H54 (cell line): Measurements from ENCODE around the gene AGBL1.
"Not testable (repeated sequence)": the region's sequence is repeated elsewhere in the genome, so short reads cannot be mapped to it uniquely, and the experiment has no call there.

Experiments
- DNase-seq: peaks from one replicate; pipeline ENCODE4 v3.0.0; 2011; ENCODE audit warnings: low spot score, mixed read lengths; ENCODE audit not compliant: insufficient read length
- FAIRE-seq: peaks from 3 replicates; lab custom pipeline; 2011; peaks lifted over from hg19 to GRCh38; lab: Jason Lieb, UNC
- POLR2A ChIP-seq: IDR thresholded peaks from 2 replicates; pipeline ENCODE4 v1.6.1; 2011; ENCODE audit warnings: low read depth, mild to moderate bottlenecking, low read length

AGBL1 gene

DNA sequence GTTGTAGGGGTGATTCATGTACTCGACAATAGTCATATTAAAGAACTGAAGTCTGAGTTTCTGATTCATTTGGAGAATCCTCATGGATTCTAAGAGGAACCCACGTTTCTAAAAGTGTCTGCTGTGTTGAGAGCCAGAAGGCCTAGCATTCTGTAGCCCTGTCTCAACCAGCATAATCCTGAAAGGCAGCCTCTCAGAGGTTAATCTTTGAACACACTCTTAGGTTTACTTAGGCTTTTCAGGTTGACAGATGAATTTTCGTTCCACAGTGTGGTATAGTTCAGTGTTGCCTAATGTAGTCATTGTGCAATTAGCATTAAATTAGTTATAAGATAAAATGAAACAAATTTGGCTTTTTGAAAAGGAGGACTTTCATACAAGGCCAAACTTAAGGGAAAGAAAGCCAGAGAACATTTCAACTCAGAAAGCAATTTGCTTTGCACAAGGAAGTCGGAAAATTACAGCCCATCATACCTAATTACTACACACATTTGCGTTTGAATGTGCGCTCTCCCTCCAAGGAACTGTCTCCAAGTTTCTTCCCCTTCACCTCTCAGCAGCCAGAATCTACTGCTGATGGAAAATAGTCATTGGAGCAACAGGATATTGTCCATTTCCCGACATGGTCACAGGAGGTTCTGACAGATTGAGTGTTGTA is 42.0 kb downstream of the AGBL1 start:
- DNase-seq (no peak), FAIRE-seq (no peak)
- no peak for TF ChIP-seq POLR2A

DNA sequence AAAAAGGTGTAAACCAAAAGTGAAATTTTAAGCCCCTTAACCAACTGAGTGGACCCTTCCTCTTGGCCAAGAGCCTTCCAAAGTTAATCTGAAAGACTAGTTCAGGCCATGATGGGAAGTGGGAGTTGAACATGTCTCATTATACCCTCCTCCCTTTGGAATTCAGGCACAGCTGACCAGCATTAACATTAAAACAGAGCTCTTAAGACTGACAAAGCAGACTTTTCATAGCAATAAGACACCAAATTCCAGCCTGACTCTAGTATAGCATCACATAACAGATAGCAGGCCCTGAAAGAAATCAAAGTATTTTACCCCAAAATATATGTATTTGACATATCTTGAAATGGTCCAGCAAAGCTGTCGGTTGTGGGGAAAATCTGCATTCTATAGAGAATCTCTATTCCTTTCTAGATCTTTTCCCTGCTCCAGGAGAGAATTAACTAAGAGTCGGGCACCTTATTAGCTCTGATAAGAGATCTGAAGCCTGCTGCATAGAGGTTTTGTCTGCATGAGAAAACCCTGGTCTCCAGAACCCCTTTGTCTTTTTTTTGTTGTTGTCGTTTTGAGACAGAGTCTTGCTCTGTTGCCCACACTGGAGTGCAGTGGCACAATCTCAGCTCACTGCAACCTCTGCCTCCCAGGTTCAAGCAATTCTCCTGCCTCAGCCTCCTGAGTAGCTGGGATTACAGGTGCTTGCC is 43.2 kb downstream of the AGBL1 start:
- DNase-seq, FAIRE-seq: not testable (repeated sequence)

GRCh38 chr15:86125775-86126174 is 46.1 kb downstream of the AGBL1 start:
- DNase-seq (no peak), FAIRE-seq (no peak)
- no peak for TF ChIP-seq POLR2A

GRCh38 chr15:86127547-86127946 is 47.9 kb downstream of the AGBL1 start:
- DNase-seq: no peak
- FAIRE-seq: no peak
- no peak for TF ChIP-seq POLR2A

GRCh38 chr15:86135041-86135440 is 55.4 kb downstream of the AGBL1 start:
- no peak for TF ChIP-seq POLR2A
- FAIRE-seq: no peak
- no peak for DNase-seq

DNA sequence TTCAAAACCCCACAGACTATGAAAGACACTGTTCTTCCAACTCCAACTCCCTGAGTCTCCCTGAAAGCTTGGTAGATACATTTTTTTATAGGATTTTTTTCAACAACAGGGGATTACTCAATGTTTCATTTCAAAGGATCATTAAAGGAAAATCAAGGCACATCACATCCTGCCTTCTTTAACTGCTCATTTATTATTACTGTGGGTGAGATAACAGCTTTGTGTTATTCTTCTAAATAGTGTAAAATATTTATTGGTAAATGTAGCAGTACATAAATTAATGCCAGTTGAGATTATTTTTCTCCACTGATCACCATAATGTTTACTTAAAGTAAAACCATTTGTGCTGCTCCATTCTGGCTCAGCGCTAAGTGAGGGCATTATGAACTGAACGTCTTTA is 57.2 kb downstream of the AGBL1 start:
- DNase-seq (no peak), FAIRE-seq (no peak)
- TF ChIP-seq POLR2A: no peak

- DNase-seq (no peak), FAIRE-seq (no peak)
- TF ChIP-seq POLR2A: no peak
These were observed 59.1 kb downstream of the AGBL1 start for GRCh38 chr15:86138798-86139197.

DNA sequence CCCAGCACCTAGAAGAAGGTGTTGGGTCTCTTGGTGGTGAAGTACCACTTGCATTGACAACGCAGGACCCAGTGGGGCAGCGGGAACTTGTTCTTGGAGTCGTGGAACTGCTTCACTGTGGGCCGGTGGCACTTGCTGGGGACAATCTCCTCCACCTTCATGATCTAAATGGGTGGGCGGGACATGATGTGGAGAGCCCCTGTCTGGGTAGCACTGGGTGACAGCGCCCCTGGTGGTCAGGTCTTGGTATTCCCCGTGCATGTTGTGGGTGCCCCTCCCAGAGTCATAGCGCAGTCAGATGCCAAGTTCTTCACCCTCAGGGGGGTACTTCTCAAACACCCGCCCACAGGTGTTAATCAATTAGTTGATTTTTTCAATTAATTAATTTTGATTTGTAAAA is 60.2 kb downstream of the AGBL1 start:
- TF ChIP-seq POLR2A: no peak
- no peak for DNase-seq
- FAIRE-seq: no peak

DNA sequence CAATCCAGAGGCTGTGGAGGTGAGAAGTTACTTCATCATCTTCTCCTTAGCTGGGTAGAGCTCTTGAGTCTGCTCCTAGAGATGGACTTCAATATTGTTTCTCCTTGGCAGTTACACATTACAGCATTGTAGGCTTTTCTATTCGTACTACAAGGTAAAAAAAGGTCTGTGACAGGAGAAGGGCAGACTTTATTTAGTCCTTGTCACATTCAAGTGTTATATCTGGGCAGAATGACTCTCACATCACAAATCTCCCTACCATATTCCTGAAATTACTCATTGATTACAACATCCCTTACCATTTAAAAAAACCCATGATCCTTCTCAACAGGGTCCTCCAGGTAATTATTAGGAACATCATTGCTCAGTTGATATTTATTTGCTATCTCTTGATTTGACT is 75.0 kb downstream of the AGBL1 start:
- FAIRE-seq (no peak), DNase-seq (no peak)
- TF ChIP-seq POLR2A: no peak

GRCh38 chr15:86155551-86155950 is 75.9 kb downstream of the AGBL1 start:
- FAIRE-seq: no peak
- no peak for TF ChIP-seq POLR2A
- no peak for DNase-seq

- DNase-seq (no peak), FAIRE-seq (no peak)
- no peak for TF ChIP-seq POLR2A
These were observed 78.1 kb downstream of the AGBL1 start for GRCh38 chr15:86157606-86158293.

DNA sequence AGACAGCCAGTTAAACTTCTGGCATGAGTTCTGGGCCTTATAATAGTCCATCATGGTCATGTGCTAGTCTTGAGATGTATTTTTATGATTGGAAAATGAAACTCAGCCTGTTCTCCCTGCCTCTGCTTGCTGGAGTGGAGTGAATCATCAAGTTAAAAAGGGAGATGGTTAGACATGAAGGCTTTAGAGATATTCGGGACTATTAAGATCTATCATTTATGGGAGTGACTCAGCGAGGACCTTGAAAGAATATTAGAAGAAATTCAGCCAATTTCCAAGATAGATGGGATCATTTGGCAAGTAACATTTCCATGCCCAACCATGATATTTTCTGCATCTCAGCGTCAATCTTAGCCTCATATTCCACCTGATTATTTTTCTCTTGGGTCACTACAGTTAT is 79.8 kb downstream of the AGBL1 start:
- no peak for TF ChIP-seq POLR2A
- FAIRE-seq: no peak
- no peak for DNase-seq

DNA sequence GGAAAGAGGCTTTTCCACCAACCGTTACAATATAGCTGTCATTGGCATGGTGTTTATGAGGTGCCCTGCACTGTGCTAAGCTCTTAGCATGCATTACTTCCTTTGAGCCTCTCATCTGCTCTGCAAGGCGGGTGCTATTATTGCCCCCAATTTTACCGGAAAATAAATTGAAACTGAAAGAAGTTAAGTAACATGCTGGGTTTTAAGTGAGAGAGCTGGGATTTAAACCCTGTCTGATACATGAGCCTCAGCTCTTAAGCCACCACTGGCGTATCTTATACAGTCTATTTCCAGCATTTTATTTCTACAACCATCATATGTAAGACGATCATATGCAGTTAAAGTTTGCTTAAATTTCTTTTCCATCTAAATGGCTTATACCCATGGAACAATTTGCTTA is 81.6 kb downstream of the AGBL1 start:
- FAIRE-seq (no peak), DNase-seq (no peak)
- TF ChIP-seq POLR2A: no peak

GRCh38 chr15:86162172-86162591 is 82.5 kb downstream of the AGBL1 start:
- FAIRE-seq: no peak
- TF ChIP-seq POLR2A: no peak
- DNase-seq: no peak

GRCh38 chr15:86162641-86163040 is 83.0 kb downstream of the AGBL1 start:
- TF ChIP-seq POLR2A: no peak
- FAIRE-seq (no peak), DNase-seq (no peak)
